ENCODE data around the gene INTS14. TPM values are rescaled to one million over a fixed set of nuclear protein-coding genes. Genes with fewer than 3 reads are reported as not detected.

The INTS14 gene
- total RNA-seq, 1 donor from 2014 or later: 54.2 TPM

DNA sequence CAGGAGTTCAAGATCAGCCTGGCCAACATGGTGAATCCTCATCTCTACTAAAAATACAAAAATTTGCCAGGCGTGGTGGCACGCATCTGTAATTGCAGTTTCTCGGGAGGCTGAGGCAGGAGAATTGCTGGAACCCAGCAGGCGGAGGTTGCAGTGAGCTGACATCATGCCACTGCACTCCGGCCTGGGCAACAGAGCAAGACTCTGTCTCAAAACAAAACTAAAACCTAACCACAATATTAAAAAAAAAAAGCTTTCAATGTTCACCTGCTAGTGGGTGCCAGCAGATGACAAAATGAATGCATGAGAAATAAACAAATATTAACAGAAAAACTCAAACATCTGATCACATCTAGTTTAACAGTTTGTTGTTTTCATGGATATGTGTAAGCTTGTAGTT lies 19.8 kb upstream of the INTS14 start:
- peaks cover 6% of the 10 kb centered on the region for H3K4me1 Mint-ChIP-seq

DNA sequence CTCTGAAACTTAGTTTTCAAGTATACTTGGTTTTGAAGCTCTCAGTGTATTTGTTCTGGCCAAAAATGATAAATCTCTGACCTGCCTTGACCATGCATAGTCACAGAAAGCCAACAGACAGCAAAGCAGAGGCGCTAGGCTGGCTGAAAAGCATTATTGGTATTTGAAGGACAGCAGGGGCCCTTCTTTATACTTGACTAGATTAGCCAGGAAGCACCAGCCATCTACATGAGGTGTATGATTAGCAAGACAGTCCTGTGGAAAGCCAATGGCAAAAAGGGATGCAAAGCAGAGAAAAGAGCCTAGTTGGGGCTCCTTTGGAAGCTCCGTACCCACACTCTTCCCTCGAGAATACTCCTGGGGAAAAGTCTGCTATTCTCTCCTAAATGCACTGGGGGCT lies 18.6 kb upstream of the INTS14 start:
- Histone ChIP-seq H3K4me1 (peaks cover 4% of the 10 kb centered on the region), H3K4me3 (no peak overlapping the region), H4K20me1 (ENCODE audit: low read depth) (no peaks in the 10 kb centered on the region), H3K27me3 (no peaks in the 10 kb centered on the region), H3F3A (ENCODE audit: low read depth) (no peaks in the 10 kb centered on the region), H3K9me3 (ENCODE audit: low read depth) (no peaks in the 10 kb centered on the region), H3K79me2 (ENCODE audit: low read depth) (no peaks in the 10 kb centered on the region), H2AFZ (replicated peaks) (no peak overlapping the region), H3K27ac (no peak overlapping the region), H3K9ac (no peak overlapping the region), H3K4me2 (no peak overlapping the region), H3K36me3 (no peaks in the 10 kb centered on the region)
- Mint-ChIP-seq H3K27ac (no peak overlapping the region), H3K4me3 (no peak overlapping the region), H3K4me1 (peaks cover 6% of the 10 kb centered on the region), H3K36me3 (peaks cover 1% of the 10 kb centered on the region), H3K9me3 (no peaks in the 10 kb centered on the region), H3K27me3 (ENCODE audit: insufficient read depth, low read depth) (no peaks in the 10 kb centered on the region)
- DNase-seq (ENCODE audit: low spot score): no peak
- no peak for TF ChIP-seq EZH2phosphoT487 (IDR thresholded peaks at IDR 0.05)
- TF ChIP-seq EZH2 (IDR thresholded peaks at IDR 0.05): no peak
- TF ChIP-seq, protein P1, sequence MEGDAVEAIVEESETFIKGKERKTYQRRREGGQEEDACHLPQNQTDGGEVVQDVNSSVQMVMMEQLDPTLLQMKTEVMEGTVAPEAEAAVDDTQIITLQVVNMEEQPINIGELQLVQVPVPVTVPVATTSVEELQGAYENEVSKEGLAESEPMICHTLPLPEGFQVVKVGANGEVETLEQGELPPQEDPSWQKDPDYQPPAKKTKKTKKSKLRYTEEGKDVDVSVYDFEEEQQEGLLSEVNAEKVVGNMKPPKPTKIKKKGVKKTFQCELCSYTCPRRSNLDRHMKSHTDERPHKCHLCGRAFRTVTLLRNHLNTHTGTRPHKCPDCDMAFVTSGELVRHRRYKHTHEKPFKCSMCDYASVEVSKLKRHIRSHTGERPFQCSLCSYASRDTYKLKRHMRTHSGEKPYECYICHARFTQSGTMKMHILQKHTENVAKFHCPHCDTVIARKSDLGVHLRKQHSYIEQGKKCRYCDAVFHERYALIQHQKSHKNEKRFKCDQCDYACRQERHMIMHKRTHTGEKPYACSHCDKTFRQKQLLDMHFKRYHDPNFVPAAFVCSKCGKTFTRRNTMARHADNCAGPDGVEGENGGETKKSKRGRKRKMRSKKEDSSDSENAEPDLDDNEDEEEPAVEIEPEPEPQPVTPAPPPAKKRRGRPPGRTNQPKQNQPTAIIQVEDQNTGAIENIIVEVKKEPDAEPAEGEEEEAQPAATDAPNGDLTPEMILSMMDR (IDR thresholded peaks at IDR 0.05): no peak

More for the DNA sequence above, 19.8 kb upstream of the INTS14 start:
- Histone ChIP-seq H3K4me3 (no peak overlapping the region), H3K27me3 (no peaks in the 10 kb centered on the region), H3K9me3 (ENCODE audit: low read depth) (no peaks in the 10 kb centered on the region), H3K9ac (no peak overlapping the region), H3K79me2 (ENCODE audit: low read depth) (no peaks in the 10 kb centered on the region), H3K27ac (no peak overlapping the region), H3K4me2 (no peak overlapping the region), H3F3A (ENCODE audit: low read depth) (no peaks in the 10 kb centered on the region), H3K4me1 (peaks cover 4% of the 10 kb centered on the region), H4K20me1 (ENCODE audit: low read depth) (no peaks in the 10 kb centered on the region), H2AFZ (replicated peaks) (no peak overlapping the region), H3K36me3 (no peaks in the 10 kb centered on the region)
- Mint-ChIP-seq H3K27me3 (ENCODE audit: insufficient read depth, low read depth) (no peaks in the 10 kb centered on the region), H3K36me3 (no peaks in the 10 kb centered on the region), H3K27ac (no peak overlapping the region), H3K4me3 (no peak overlapping the region), H3K9me3 (no peaks in the 10 kb centered on the region)
- no peak for TF ChIP-seq EZH2 (IDR thresholded peaks at IDR 0.05)
- TF ChIP-seq, protein P1 (IDR thresholded peaks at IDR 0.05): no peak
- no peak for DNase-seq (ENCODE audit: low spot score)

DNA sequence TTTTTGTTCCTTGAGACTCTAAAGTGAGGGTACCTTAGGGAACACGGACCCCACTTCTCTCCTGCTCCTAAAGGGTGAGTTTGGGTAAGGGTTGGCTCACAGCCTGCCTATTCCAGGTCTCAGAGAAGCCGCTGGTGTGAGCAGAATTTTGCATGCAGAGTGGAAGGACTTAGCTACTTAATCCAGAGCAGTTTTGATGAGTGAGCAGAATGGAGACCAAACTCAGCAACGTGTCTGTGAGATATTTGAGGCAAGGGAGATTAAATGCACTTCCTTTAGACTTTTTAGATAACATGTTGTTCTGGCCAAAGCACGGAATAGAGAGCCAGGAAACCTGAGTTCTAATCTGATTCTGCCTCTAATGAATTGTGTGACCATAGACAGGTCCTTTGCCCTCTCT lies 15.9 kb upstream of the INTS14 start:
- Mint-ChIP-seq H3K27me3 (ENCODE audit: insufficient read depth, low read depth) (no peaks in the 10 kb centered on the region), H3K4me3 (no peak overlapping the region), H3K36me3 (peaks cover 5% of the 10 kb centered on the region), H3K9me3 (no peaks in the 10 kb centered on the region), H3K4me1 (peaks cover 4% of the 10 kb centered on the region), H3K27ac (no peak overlapping the region)
- no peaks in the 10 kb centered on the region for H3K27me3 ChIP-seq
- no peaks in the 10 kb centered on the region for H3K79me2 ChIP-seq (ENCODE audit: low read depth)
- no peaks in the 10 kb centered on the region for H3K36me3 ChIP-seq
- no peaks in the 10 kb centered on the region for H3K4me1 ChIP-seq
- no peak overlapping the region for H2AFZ ChIP-seq (replicated peaks)
- no peaks in the 10 kb centered on the region for H3K9me3 ChIP-seq (ENCODE audit: low read depth)
- H3K9ac ChIP-seq: no peak overlapping the region
- DNase-seq (ENCODE audit: low spot score): no peak
- H3K4me2 ChIP-seq: no peak overlapping the region
- H3K4me3 ChIP-seq: no peak overlapping the region
- H3F3A ChIP-seq (ENCODE audit: low read depth): no peaks in the 10 kb centered on the region
- H3K27ac ChIP-seq: no peak overlapping the region
- no peak for TF ChIP-seq EZH2 (IDR thresholded peaks at IDR 0.05)
- TF ChIP-seq EZH2phosphoT487 (IDR thresholded peaks at IDR 0.05): no peak
- TF ChIP-seq, protein P1 (IDR thresholded peaks at IDR 0.05): no peak
- H4K20me1 ChIP-seq (ENCODE audit: low read depth): no peaks in the 10 kb centered on the region
